ENCODE results near the gene C3orf70. TPM values are rescaled to one million over a fixed set of nuclear protein-coding genes. Genes with fewer than 3 reads are reported as not detected.

C3orf70 gene
- total and polyA plus RNA-seq, 11 donors = 0.53 to 2.9 (median 2.0) TPM

- peak overlapping the region in 1 of 12 donors; percentile 29 for H3K27ac ChIP-seq
- H3K27me3 ChIP-seq = peaks cover 0 to 20% (median 0%) of the 10 kb centered on the region in 9 donors
- 95 to 99% (median 98%) methylated on average over 3 of the region's 3 CpGs for WGBS, 4 donors
- intact Hi-C loops (cut with DNase I) = no loop called here
- peaks cover 0 to 7% (median 0%) of the 10 kb centered on the region in 12 donors for H3K4me1 ChIP-seq
- no peaks in the 10 kb centered on the region for H3K9me3 ChIP-seq
- no peak for ATAC-seq
- no peak for DNase-seq
- H3K4me3 ChIP-seq = no peak overlapping the region
- no peaks in the 10 kb centered on the region for H3K36me3 ChIP-seq
- no peak for TF ChIP-seq CTCF (IDR thresholded peaks at IDR 0.05)
- no peak for TF ChIP-seq POLR2A (IDR thresholded peaks at IDR 0.05)
Measured at GRCh38 chr3:185144784-185145183, 8.1 kb downstream of the C3orf70 start.

GRCh38 chr3:185137821-185138220, 15.0 kb downstream of the C3orf70 start:
- no peaks in the 10 kb centered on the region for H3K36me3 ChIP-seq
- no peaks in the 10 kb centered on the region for H3K9me3 ChIP-seq
- 94 to 99% (median 96%) methylated on average over 1 of the region's 1 CpG for WGBS, 4 donors
- no peak overlapping the region for H3K27ac ChIP-seq
- no peak overlapping the region for H3K4me3 ChIP-seq
- H3K4me1 ChIP-seq = peaks cover 0 to 9% (median 0%) of the 10 kb centered on the region in 12 donors
- TF ChIP-seq POLR2A (IDR thresholded peaks at IDR 0.05) = no peak
- TF ChIP-seq CTCF (IDR thresholded peaks at IDR 0.05) = no peak
- DNase-seq (no peak), ATAC-seq (no peak)
- H3K27me3 ChIP-seq = no peaks in the 10 kb centered on the region
- intact Hi-C loops (cut with DNase I) = no loop called here

- H3K4me3 ChIP-seq = no peak overlapping the region
- H3K27ac ChIP-seq = no peak overlapping the region
- no peaks in the 10 kb centered on the region for H3K27me3 ChIP-seq
- H3K36me3 ChIP-seq = no peaks in the 10 kb centered on the region
- TF ChIP-seq CTCF (IDR thresholded peaks at IDR 0.05) = no peak
- no peak for TF ChIP-seq POLR2A (IDR thresholded peaks at IDR 0.05)
- H3K4me1 ChIP-seq = peaks cover 0 to 9% (median 0%) of the 10 kb centered on the region in 12 donors
- H3K9me3 ChIP-seq = no peaks in the 10 kb centered on the region
- intact Hi-C loops (cut with DNase I) = no loop called here
- ATAC-seq (no peak), DNase-seq (no peak)
Measured at GRCh38 chr3:185134509-185134908, 18.4 kb downstream of the C3orf70 start.

- ATAC-seq (no peak), DNase-seq (no peak)
- Histone ChIP-seq H3K27ac (no peak overlapping the region), H3K4me1 (peaks cover 0 to 9% (median 0%) of the 10 kb centered on the region in 12 donors), H3K4me3 (no peak overlapping the region), H3K27me3 (no peaks in the 10 kb centered on the region), H3K36me3 (no peaks in the 10 kb centered on the region), H3K9me3 (no peaks in the 10 kb centered on the region)
- 70 to 80% (median 73%) methylated on average over 2 of the region's 2 CpGs for WGBS, 4 donors
- no peak for TF ChIP-seq CTCF (IDR thresholded peaks at IDR 0.05)
- no peak for TF ChIP-seq POLR2A (IDR thresholded peaks at IDR 0.05)
- intact Hi-C loops (cut with DNase I) = no loop called here
Measured at GRCh38 chr3:185131602-185132256, 21.1 kb downstream of the C3orf70 start.

Data from heart left ventricle (tissue), 16 donors.